GM12878 (cell line): ENCODE results near the gene DHRS7B. TPM values are rescaled to one million over a fixed set of nuclear protein-coding genes. Genes with fewer than 3 reads are reported as not detected.

Source experiments
- ATAC-seq: fragments of 200-7000 bp; cut with Tn5 transposase; 3 replicates; pipeline ENCODE4 v1.9.1; 2020; ENCODE audit warnings: mild to moderate bottlenecking, moderate library complexity
- BruUV-seq: library from RNA; stranded (reverse); fragments of 400-500 nt; replicated peaks from 2 replicates; lab custom pipeline; 2021; lab: Mats Ljungman, UMichigan
- CTCF ChIA-PET: fragments of 300-600 bp; sonication (Branson Sonifier 250); formaldehyde crosslinking; extraction: SDS; loops from one replicate; lab custom pipeline; 2021; ENCODE audit warnings: inconsistent platforms; lab: Yijun Ruan, JAX
- POLR2A ChIA-PET: fragments of 350-600 bp; formaldehyde crosslinking; extraction: SDS; loops from one replicate; lab custom pipeline; 2021; ENCODE audit warnings: inconsistent platforms; lab: Charles Lee
- RAD21 ChIA-PET: fragments of 300-600 bp; sonication (Branson Sonifier 250); formaldehyde crosslinking; loops from one replicate; lab custom pipeline; 2023; ENCODE audit warnings: antibody characterized with exemption; ENCODE audit not compliant: unreplicated experiment; lab: Charles Lee
- SMC1A ChIA-PET: fragments of 300-600 bp; sonication (Branson Sonifier 250); formaldehyde crosslinking; loops from one replicate; lab custom pipeline; 2023; ENCODE audit not compliant: unreplicated experiment, uncharacterized antibody; lab: Charles Lee
- DNase-seq: peaks from one replicate; pipeline ENCODE4 v3.0.0-alpha.2; 2011; ENCODE audit warnings: low read depth, low spot score
- FAIRE-seq: peaks from 3 replicates; lab custom pipeline; 2011; peaks lifted over from hg19 to GRCh38; lab: Jason Lieb, UNC
- H2AFZ ChIP-seq: 2 replicates; pipeline ENCODE4 v1.6.0; 2011; ENCODE audit warnings: low read depth, low read length, control low read depth; ENCODE audit not compliant: control insufficient read depth
- H3K27ac ChIP-seq: 2 replicates; pipeline ENCODE4 v1.5.1; 2011; ENCODE audit warnings: control low read depth; ENCODE audit not compliant: control insufficient read depth, insufficient read depth
- H3K27me3 ChIP-seq, 2 experiments: replicated peaks in 1 of 2; 2 replicates each; pipeline versions ENCODE4 v1.6.0 to v1.6.1; 2011; ENCODE audit warnings: low read length in 1 of 2; ENCODE audit not compliant: control insufficient read depth in 2 of 2, insufficient read depth in 2 of 2
- H3K36me3 ChIP-seq, 2 experiments: 2 replicates each; pipeline ENCODE4 v1.5.1; 2011; ENCODE audit warnings: low read length in 1 of 2; ENCODE audit not compliant: control insufficient read depth in 2 of 2, insufficient read depth in 2 of 2
- H3K4me1 ChIP-seq: 2 replicates; pipeline ENCODE4 v1.6.1; 2011; ENCODE audit warnings: mild to moderate bottlenecking, low read length, moderate library complexity, mixed read lengths; ENCODE audit not compliant: control insufficient read depth, insufficient read depth
- H3K4me2 ChIP-seq: 2 replicates; pipeline ENCODE4 v1.6.0; 2011; ENCODE audit warnings: control low read depth; ENCODE audit not compliant: control insufficient read depth, insufficient read depth
- H3K4me3 ChIP-seq: fragments of 200-600 bp; sonication (generic); 2 replicates; pipeline ENCODE4 v1.5.1; 2016
- H3K79me2 ChIP-seq: 2 replicates; pipeline ENCODE4 v1.6.0; 2011; ENCODE audit warnings: low read length; ENCODE audit not compliant: control insufficient read depth, insufficient read depth
- H3K9ac ChIP-seq: 2 replicates; pipeline ENCODE4 v1.8.0; 2011; ENCODE audit warnings: low read length, control low read depth, mixed read lengths; ENCODE audit not compliant: control insufficient read depth, insufficient read depth
- H3K9me3 ChIP-seq: replicated peaks from 3 replicates; pipeline ENCODE4 v1.5.1; 2011; ENCODE audit warnings: mild to moderate bottlenecking, low read length; ENCODE audit not compliant: control insufficient read depth, insufficient read depth
- H4K20me1 ChIP-seq: 2 replicates; pipeline ENCODE4 v1.6.0; 2011; ENCODE audit not compliant: control insufficient read depth, insufficient read depth
- BCL3 ChIP-seq: IDR thresholded peaks from 2 replicates; pipeline ENCODE4 v1.6.1; 2011; ENCODE audit warnings: borderline replicate concordance, low read depth, mild to moderate bottlenecking, moderate library complexity, low read length; ENCODE audit not compliant: insufficient read depth, poor library complexity, severe bottlenecking
- JUND ChIP-seq: IDR thresholded peaks from 2 replicates; pipeline ENCODE4 v1.6.1; 2012; ENCODE audit warnings: low read depth, mild to moderate bottlenecking, low read length, improper control_type of control experiment, moderate library complexity
- SUZ12 ChIP-seq: fragments of 200-600 bp; sonication (generic); IDR thresholded peaks from one replicate; pipeline ENCODE4 v1.6.1; 2018; ENCODE audit warnings: antibody characterized with exemption, mild to moderate bottlenecking; ENCODE audit not compliant: unreplicated experiment
- WGBS: methylation state at CpG from one replicate; pipeline ENCODE4 v1.1.6; 2016; ENCODE audit warnings: low lambda C conversion rate; ENCODE audit not compliant: insufficient replicate concordance, insufficient coverage; ENCODE audit errors: missing lambda C conversion rate; 5-methylcytosine and 5-hydroxymethylcytosine counted together
- in situ Hi-C: fragments of 300-500 bp; cut with MboI; formaldehyde crosslinking; loops from 9 replicates; pipeline ENCODE4 v1.14.3; 2018; ENCODE audit warnings: mixed read lengths
- intact Hi-C: fragments of 100-400 bp; cut with micrococcal nuclease; formaldehyde crosslinking; loops from one replicate; pipeline ENCODE4 v1.14.2; 2022; ENCODE audit not compliant: unreplicated experiment
- polyA plus RNA-seq, 11 experiments: library from polyadenylated mRNA; depleted of rRNA in 4 of 11; unstranded in 6 of 11; stranded (reverse) in 5 of 11; fragments of >200 nt; fragmentation: Nextera tagmentation in 4 of 11; fragmentation: Illumina TruSeq in 1 of 11; extraction: Ambion mirVana in 4 of 11; extraction: Trizol in 1 of 11; gene quantifications; 1 replicate in 1 of 11; 2 replicates in 10 of 11; pipeline versions ENCODE4 v1.2.1 to v1.2.3, GENCODE V29; 2011 to 2016; ENCODE audit warnings: inconsistent platforms in 2 of 11, missing spikeins in 2 of 11, low read depth in 1 of 11
- total RNA-seq, 4 experiments: library from RNA; depleted of rRNA in 3 of 4; stranded (reverse); fragments of >200 nt in 3 of 4; fragmentation: Illumina TruSeq in 1 of 4; extraction: Trizol in 1 of 4; gene quantifications; 2 replicates each; pipeline versions ENCODE4 v1.2.1 to v1.2.3, GENCODE V29; 2013 to 2021
- TF ChIP-seq, protein P1 (sequence below): fragments of 450-650 bp; IDR thresholded peaks from 2 replicates; pipeline ENCODE4 v1.6.1; 2016; ENCODE audit warnings: mild to moderate bottlenecking

Gene DHRS7B
- total and polyA plus RNA-seq, 10 of the 15 experiments (the other 5 are each of a cell fraction or from before 2014, with no cell fraction given), result 11.1 to 35.6 (median 23.0) TPM

- BruUV-seq, result no TSS peak
- H3K4me1 ChIP-seq, result no peaks in the 10 kb centered on the region
- H3K36me3 ChIP-seq, result no peaks in the 10 kb centered on the region
- POLR2A ChIA-PET, result no interaction called here
- H3K4me2 ChIP-seq, result no peak overlapping the region
- H3K9me3 ChIP-seq, result no peaks in the 10 kb centered on the region
- TF ChIP-seq BCL3 (no peak), JUND (no peak), SUZ12 (no peak)
- TF ChIP-seq, protein P1, sequence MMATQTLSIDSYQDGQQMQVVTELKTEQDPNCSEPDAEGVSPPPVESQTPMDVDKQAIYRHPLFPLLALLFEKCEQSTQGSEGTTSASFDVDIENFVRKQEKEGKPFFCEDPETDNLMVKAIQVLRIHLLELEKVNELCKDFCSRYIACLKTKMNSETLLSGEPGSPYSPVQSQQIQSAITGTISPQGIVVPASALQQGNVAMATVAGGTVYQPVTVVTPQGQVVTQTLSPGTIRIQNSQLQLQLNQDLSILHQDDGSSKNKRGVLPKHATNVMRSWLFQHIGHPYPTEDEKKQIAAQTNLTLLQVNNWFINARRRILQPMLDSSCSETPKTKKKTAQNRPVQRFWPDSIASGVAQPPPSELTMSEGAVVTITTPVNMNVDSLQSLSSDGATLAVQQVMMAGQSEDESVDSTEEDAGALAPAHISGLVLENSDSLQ, result no peak
- TF ChIP-seq, all 136 proteins: peak for 0
- in situ Hi-C loops (no loop called here), intact Hi-C loops (no loop called here)
- H2AFZ ChIP-seq, result no peak overlapping the region
- CTCF ChIA-PET, result interaction anchor here (1.0 kb wide), 1 partner anchor 14 kb away, joined by 4 read pairs; no protein-coding TSS in a partner anchor
- RAD21 ChIA-PET, result no interaction called here
- no peaks in the 10 kb centered on the region for H4K20me1 ChIP-seq
- H3K4me3 ChIP-seq, result no peak overlapping the region
- FAIRE-seq, result no peak
- no peaks in the 10 kb centered on the region for H3K27me3 ChIP-seq
- 28% methylated on average over 5 of the region's 5 CpGs for WGBS
- no peak overlapping the region for H3K9ac ChIP-seq
- H3K79me2 ChIP-seq, result no peaks in the 10 kb centered on the region
- no peak for DNase-seq
- no peak for ATAC-seq
- no peak overlapping the region for H3K27ac ChIP-seq
- SMC1A ChIA-PET, result no interaction called here
These were observed 21.5 kb upstream of the DHRS7B start for GRCh38 chr17:21105064-21105894.
